Prostate gland (tissue), 2 donors: ENCODE measurements around the gene RPTOR. TPM values are rescaled to one million over a fixed set of nuclear protein-coding genes. Genes with fewer than 3 reads are reported as not detected.

Experiments used
- DNase-seq: peaks from one replicate; pipeline ENCODE4 v3.0.0-alpha.2; 2019; ENCODE audit warnings: low spot score
- H3K27ac ChIP-seq, 2 donors: fragments of 200-600 bp; sonication (generic); 2 replicates each; pipeline ENCODE4 v1.5.1; 2017 to 2019
- H3K27me3 ChIP-seq: fragments of 200-600 bp; sonication (generic); replicated peaks from 2 replicates; pipeline ENCODE4 v1.5.1; 2019; ENCODE audit not compliant: insufficient read depth
- H3K36me3 ChIP-seq, 2 donors: fragments of 200-600 bp; sonication (generic); 1 replicate in 1 of 2; 2 replicates in 1 of 2; pipeline versions ENCODE4 v1.5.1 to v1.8.1; 2017 to 2019
- H3K4me1 ChIP-seq: fragments of 200-600 bp; sonication (generic); replicated peaks from 2 replicates; pipeline ENCODE4 v1.5.1; 2019
- H3K4me3 ChIP-seq, 2 donors: fragments of 200-600 bp; sonication (generic); 2 replicates each; pipeline ENCODE4 v1.5.1; 2017 to 2019
- H3K9me3 ChIP-seq: fragments of 200-600 bp; sonication (generic); 2 replicates; pipeline ENCODE4 v1.5.1; 2017
- POLR2A ChIP-seq: fragments of 450-650 bp; IDR thresholded peaks from one replicate; pipeline ENCODE4 v1.6.1; 2016; ENCODE audit warnings: antibody characterized with exemption, mild to moderate bottlenecking
- POLR2AphosphoS5 ChIP-seq: sonication (generic); formaldehyde crosslinking; IDR thresholded peaks from one replicate; pipeline ENCODE4 v1.6.1; 2017; ENCODE audit warnings: antibody characterized with exemption
- WGBS: methylation state at CpG from one replicate; pipeline ENCODE4 v1.1.5; 2018; 5-methylcytosine and 5-hydroxymethylcytosine counted together
- intact Hi-C: fragments of 100-400 bp; cut with DNase I; formaldehyde crosslinking; loops from one replicate; pipeline ENCODE4 v1.14.2; 2022
- total RNA-seq, 2 donors: library from RNA; depleted of rRNA; stranded (reverse); fragments of >200 nt; gene quantifications; one replicate each; pipeline ENCODE4 v1.1.0, GENCODE V29; 2016
- TF ChIP-seq, protein P1 (sequence below), 4 experiments: fragments of 200-600 bp in 2 of 4; fragments of 450-650 bp in 2 of 4; sonication (generic) in 2 of 4; IDR thresholded peaks; 1 replicate in 3 of 4; 2 replicates in 1 of 4; pipeline ENCODE4 v1.5.1; 2016 to 2019; ENCODE audit warnings: antibody characterized with exemption in 4 of 4, mild to moderate bottlenecking in 2 of 4, moderate library complexity in 2 of 4

The RPTOR gene
- total RNA-seq, 2 donors from 2014 or later: 30.3 to 62.5 TPM

GRCh38 chr17:80960037-80960796 is 415.6 kb downstream of the RPTOR start:
- Histone ChIP-seq H3K27me3 (no peaks in the 10 kb centered on the region), H3K4me3 (no peak overlapping the region), H3K36me3 (no peaks in the 10 kb centered on the region), H3K4me1 (peaks cover 12% of the 10 kb centered on the region), H3K27ac (peak overlapping the region; percentile 72 to 76), H3K9me3 (no peaks in the 10 kb centered on the region)
- intact Hi-C loops: loop anchor here (10.0 kb wide), 1 partner anchor 505 kb away; no protein-coding TSS in a partner anchor
- WGBS: 87% methylated on average over 7 of the region's 24 CpGs
- TF ChIP-seq POLR2A (no peak), POLR2AphosphoS5 (no peak)
- TF ChIP-seq, protein P1, sequence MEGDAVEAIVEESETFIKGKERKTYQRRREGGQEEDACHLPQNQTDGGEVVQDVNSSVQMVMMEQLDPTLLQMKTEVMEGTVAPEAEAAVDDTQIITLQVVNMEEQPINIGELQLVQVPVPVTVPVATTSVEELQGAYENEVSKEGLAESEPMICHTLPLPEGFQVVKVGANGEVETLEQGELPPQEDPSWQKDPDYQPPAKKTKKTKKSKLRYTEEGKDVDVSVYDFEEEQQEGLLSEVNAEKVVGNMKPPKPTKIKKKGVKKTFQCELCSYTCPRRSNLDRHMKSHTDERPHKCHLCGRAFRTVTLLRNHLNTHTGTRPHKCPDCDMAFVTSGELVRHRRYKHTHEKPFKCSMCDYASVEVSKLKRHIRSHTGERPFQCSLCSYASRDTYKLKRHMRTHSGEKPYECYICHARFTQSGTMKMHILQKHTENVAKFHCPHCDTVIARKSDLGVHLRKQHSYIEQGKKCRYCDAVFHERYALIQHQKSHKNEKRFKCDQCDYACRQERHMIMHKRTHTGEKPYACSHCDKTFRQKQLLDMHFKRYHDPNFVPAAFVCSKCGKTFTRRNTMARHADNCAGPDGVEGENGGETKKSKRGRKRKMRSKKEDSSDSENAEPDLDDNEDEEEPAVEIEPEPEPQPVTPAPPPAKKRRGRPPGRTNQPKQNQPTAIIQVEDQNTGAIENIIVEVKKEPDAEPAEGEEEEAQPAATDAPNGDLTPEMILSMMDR (IDR thresholded peaks at IDR 0.05): no peak
- no peak for DNase-seq

GRCh38 chr17:80960797-80961452 is 416.3 kb downstream of the RPTOR start:
- intact Hi-C loops: loop anchor here (10.0 kb wide), 1 partner anchor 506 kb away; no protein-coding TSS in a partner anchor
- Histone ChIP-seq H3K4me1 (peaks cover 12% of the 10 kb centered on the region), H3K4me3 (no peak overlapping the region), H3K27me3 (no peaks in the 10 kb centered on the region), H3K36me3 (no peaks in the 10 kb centered on the region), H3K27ac (peak overlapping the region; percentile 72 to 76), H3K9me3 (no peaks in the 10 kb centered on the region)
- 71% methylated on average over 24 of the region's 31 CpGs for WGBS
- no peak for TF ChIP-seq POLR2AphosphoS5
- TF ChIP-seq, protein P1 (IDR thresholded peaks at IDR 0.05): no peak
- no peak for TF ChIP-seq POLR2A
- no peak for DNase-seq

DNA sequence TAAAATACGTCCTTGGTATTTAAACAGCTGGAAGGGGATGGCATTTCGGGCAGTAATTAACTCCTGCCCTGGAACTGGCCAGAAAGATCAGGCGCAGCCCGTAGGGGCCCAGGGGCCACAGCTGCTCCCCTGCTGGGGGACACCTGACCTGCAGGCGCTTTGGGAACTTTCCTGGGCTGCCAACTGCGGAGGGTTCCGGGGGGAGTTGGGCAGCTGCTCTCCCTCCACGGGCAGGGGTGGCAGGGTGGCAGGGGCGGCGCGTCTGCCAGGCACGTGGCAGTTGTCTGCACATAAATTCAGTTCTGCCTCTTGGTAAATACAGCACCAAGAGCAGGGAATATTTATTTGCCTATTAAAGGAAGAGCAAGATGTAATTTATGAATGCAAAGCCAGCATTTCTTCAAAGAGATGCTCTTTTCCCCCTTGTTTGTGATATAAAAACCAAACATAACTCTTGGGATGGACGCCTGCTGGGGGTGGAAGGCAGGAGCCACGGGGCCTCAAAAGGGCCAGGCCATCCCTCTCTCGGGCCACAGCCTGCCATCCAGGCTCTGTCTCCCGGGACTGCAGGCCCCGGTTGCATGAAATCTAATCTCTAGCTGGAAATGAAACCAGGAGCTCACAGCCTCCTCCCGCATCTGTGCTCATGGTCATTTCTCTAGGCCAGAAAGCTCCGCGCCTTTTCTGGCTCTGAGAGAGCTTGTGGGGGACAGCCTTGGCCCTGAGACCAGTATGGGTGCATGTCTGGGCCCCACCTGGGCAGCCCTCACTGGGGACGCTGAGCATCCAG is 417.1 kb downstream of the RPTOR start:
- peaks cover 12% of the 10 kb centered on the region for H3K4me1 ChIP-seq
- H3K27me3 ChIP-seq: no peaks in the 10 kb centered on the region
- TF ChIP-seq POLR2A: no peak
- TF ChIP-seq, protein P1 (IDR thresholded peaks at IDR 0.05): peak in 1 of 4 experiments; percentile 9
- peak; percentile 46 for TF ChIP-seq POLR2AphosphoS5
- no peak overlapping the region for H3K4me3 ChIP-seq
- WGBS: 48% methylated on average over 19 of the region's 21 CpGs
- no peaks in the 10 kb centered on the region for H3K36me3 ChIP-seq
- intact Hi-C loops: loop anchor here (10.0 kb wide), 1 partner anchor 507 kb away; no protein-coding TSS in a partner anchor
- H3K27ac ChIP-seq: peak overlapping the region; percentile 72 to 76
- H3K9me3 ChIP-seq: no peaks in the 10 kb centered on the region
- no peak for DNase-seq

DNA sequence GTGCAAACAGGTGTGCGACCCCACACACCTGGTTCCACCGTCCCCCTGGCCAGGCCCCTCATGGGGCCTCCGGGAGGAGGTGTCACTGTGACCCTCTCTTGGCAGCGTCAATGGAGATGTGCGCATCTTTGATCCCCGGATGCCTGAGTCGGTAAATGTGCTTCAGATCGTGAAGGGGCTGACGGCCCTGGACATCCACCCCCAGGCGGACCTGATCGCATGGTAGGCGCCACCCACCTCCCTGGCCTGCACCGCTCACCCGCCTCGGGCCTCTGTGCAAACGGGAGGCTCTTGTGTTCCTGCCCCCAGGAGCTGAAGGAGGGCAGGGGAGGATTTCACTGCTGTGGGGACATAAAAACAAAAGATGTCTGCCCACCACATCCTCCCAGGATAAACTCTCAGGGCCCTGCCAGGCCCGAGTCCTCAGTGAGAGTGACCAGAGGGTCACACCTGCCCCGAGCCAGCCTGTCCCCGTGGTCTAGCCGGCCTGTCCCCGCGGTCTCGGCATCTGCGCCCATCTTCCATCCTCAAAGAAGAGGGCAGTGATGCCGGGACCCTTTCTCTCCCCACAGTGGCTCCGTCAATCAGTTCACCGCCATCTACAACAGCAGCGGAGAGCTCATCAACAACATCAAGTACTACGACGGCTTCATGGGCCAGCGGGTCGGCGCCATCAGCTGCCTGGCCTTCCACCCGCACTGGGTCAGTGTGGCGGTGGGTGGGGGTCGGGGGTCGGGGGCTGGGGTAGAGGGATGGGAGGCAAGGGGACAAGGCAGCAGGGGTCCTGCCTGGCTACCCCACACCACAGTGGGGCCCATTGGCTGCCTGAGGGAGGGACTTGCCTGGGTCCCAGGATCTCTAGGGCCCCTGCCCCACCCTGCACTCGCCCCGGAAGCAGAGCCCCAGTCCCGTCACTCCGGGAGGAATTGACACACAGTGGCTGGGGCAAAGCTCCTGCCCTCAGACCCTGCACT is 418.0 kb downstream of the RPTOR start:
- Histone ChIP-seq H3K4me3 (no peak overlapping the region), H3K27ac (peak overlapping the region; percentile 47 to 72), H3K9me3 (no peaks in the 10 kb centered on the region), H3K36me3 (no peaks in the 10 kb centered on the region), H3K27me3 (no peaks in the 10 kb centered on the region), H3K4me1 (peaks cover 12% of the 10 kb centered on the region)
- intact Hi-C loops: loop anchor here (10.0 kb wide), 1 partner anchor 508 kb away; no protein-coding TSS in a partner anchor
- TF ChIP-seq, protein P1 (IDR thresholded peaks at IDR 0.05): no peak
- TF ChIP-seq POLR2AphosphoS5 (no peak), POLR2A (no peak)
- WGBS: 89% methylated on average over 41 of the region's 41 CpGs
- no peak for DNase-seq
